Measurements from ENCODE around the gene RYR2. TPM values are rescaled to one million over a fixed set of nuclear protein-coding genes. Genes with fewer than 3 reads are reported as not detected.

Gene RYR2
- total RNA-seq, 4 donors from 2014 or later: 0.88 to 8.4 (median 5.5) TPM

- intact Hi-C loops (cut with DNase I; ENCODE audit: low total_unique reads): no loop called here
- Histone ChIP-seq H3K9me3 (no peaks in the 10 kb centered on the region), H3K4me3 (no peak overlapping the region), H3K27me3 (no peaks in the 10 kb centered on the region), H3K4me1 (no peaks in the 10 kb centered on the region), H3K27ac (no peak overlapping the region), H3K36me3 (no peaks in the 10 kb centered on the region)
- TF ChIP-seq CTCF (IDR thresholded peaks at IDR 0.05): no peak
- TF ChIP-seq POLR2A (IDR thresholded peaks at IDR 0.05): no peak
- DNase-seq: no peak
Measured at GRCh38 chr1:237756304-237756967, 714.5 kb downstream of the RYR2 start.

DNA sequence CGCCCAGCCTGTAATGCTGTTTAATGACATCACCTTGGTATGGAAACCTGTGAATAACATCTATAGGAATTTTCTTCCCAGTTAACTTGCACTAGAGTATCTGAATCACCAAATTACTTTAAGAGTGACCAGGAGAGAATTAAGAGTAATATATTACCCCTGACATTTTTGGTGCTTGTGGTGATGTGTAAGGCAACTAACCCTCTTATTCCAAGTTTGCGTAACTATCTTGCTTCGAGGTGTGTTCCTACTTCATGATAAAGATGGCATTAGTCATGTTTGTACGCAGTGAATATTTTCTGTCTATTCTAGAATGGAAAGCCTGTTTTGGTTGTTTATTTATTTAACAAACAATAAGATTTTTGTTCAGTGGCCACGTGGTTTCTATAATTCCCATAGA, 717.4 kb downstream of the RYR2 start:
- no peaks in the 10 kb centered on the region for H3K36me3 ChIP-seq
- intact Hi-C loops (cut with DNase I; ENCODE audit: low total_unique reads): no loop called here
- TF ChIP-seq CTCF (IDR thresholded peaks at IDR 0.05) (no peak), POLR2A (IDR thresholded peaks at IDR 0.05) (no peak)
- H3K9me3 ChIP-seq: no peaks in the 10 kb centered on the region
- no peak for DNase-seq
- H3K4me1 ChIP-seq: no peaks in the 10 kb centered on the region
- no peak overlapping the region for H3K27ac ChIP-seq
- H3K4me3 ChIP-seq: no peak overlapping the region
- H3K27me3 ChIP-seq: no peaks in the 10 kb centered on the region

DNA sequence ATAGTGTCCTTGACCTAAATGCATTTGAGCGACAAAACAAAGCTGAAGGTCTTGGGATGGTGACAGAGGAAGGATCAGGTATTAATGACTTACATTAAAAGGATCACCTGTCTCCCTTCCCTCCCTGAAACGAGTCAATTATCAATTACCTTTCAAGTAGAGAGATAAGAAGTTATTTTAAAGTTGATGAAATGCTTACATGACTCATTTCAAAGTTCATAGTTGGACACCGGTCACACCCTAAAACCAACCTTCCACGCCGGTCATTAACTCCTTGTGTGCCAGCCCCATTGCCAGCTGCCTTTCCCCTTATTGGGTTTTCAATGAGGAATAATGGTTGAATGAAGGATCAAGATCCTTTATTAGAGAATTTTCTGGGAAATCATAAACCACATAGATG, 719.0 kb downstream of the RYR2 start:
- Histone ChIP-seq H3K27ac (no peak overlapping the region), H3K36me3 (no peaks in the 10 kb centered on the region), H3K9me3 (no peaks in the 10 kb centered on the region), H3K4me3 (no peak overlapping the region), H3K27me3 (no peaks in the 10 kb centered on the region), H3K4me1 (no peaks in the 10 kb centered on the region)
- intact Hi-C loops (cut with DNase I; ENCODE audit: low total_unique reads): no loop called here
- DNase-seq: no peak
- TF ChIP-seq POLR2A (IDR thresholded peaks at IDR 0.05): no peak
- no peak for TF ChIP-seq CTCF (IDR thresholded peaks at IDR 0.05)

DNA sequence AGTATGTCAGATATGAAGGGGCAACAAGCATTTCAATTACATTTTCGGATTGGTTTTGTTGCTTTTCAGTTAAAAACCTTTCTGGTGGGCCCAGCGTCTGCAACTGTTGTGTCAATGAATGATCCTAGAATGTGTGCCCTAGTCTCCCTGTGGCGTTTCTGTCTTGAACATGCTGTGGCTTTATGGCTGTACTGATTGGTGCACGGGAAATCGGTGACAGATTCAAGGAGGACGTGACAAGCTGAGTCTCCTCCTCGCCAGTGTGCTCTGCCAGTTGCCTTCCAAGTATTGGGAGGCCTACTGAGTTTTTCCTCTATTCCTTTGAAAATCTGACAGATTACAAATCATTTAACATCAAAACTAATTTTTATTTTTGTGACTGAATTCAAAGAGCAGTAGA, 721.2 kb downstream of the RYR2 start:
- TF ChIP-seq CTCF (IDR thresholded peaks at IDR 0.05) (no peak), POLR2A (IDR thresholded peaks at IDR 0.05) (no peak)
- intact Hi-C loops (cut with DNase I; ENCODE audit: low total_unique reads): no loop called here
- Histone ChIP-seq H3K27ac (no peak overlapping the region), H3K36me3 (no peaks in the 10 kb centered on the region), H3K27me3 (no peaks in the 10 kb centered on the region), H3K4me1 (no peaks in the 10 kb centered on the region), H3K9me3 (no peaks in the 10 kb centered on the region), H3K4me3 (no peak overlapping the region)
- no peak for DNase-seq

DNA sequence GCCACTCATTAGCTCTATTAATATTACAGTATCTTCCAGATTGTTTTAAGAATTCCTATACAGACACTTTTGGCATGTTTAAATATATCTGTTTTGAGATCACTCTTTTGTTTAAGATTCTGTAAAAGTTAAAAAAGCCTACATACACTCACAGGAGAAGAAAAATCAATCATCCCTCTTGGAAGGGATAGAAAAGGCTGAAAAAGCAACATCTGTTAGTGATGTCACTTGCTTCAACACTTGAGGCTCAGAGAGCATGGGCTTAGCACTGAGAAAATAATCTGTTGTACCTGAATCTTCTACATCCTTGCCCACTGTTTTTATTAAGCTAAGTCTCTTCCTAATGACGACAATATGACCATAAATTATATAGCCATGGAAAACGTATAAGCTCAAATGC, 721.8 kb downstream of the RYR2 start:
- DNase-seq: no peak
- intact Hi-C loops (cut with DNase I; ENCODE audit: low total_unique reads): no loop called here
- Histone ChIP-seq H3K27me3 (no peaks in the 10 kb centered on the region), H3K9me3 (no peaks in the 10 kb centered on the region), H3K36me3 (no peaks in the 10 kb centered on the region), H3K4me1 (no peaks in the 10 kb centered on the region), H3K4me3 (no peak overlapping the region), H3K27ac (no peak overlapping the region)
- no peak for TF ChIP-seq POLR2A (IDR thresholded peaks at IDR 0.05)
- TF ChIP-seq CTCF (IDR thresholded peaks at IDR 0.05): no peak
